Measurements from ENCODE around the gene MORC2. TPM values are rescaled to one million over a fixed set of nuclear protein-coding genes. Genes with fewer than 3 reads are reported as not detected.

The MORC2 gene
- polyA plus RNA-seq, 1 donor from 2014 or later, result 15.1 TPM

DNA sequence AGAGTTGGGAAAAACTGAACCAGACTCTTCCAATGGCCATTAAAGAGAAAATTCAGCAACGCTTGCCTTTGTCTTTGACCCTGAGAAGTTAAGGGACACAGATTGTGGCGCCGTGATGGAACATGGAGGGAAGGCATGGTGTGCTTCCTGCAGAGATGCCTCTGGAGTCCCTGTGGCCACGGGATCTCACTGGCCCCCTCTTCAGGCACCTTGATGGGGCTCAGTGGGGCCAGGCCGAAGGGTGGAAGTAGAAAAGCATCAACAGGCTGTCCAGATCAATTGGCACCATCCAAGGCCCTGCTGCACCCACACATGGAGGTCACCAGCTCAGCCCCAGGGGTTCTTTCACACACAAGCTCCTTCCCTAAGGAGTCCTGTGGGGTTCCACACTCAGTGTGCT, 42.9 kb downstream of the MORC2 start:
- Histone ChIP-seq H3K9me2 (ENCODE audit: insufficient read depth, low read length) (no peaks in the 10 kb centered on the region), H3K27me3 (ENCODE audit: insufficient read depth, low read depth, low read length) (no peaks in the 10 kb centered on the region), H3F3A (ENCODE audit: insufficient read depth, low read length, poor library complexity, severe bottlenecking) (no peaks in the 10 kb centered on the region), H3K4me3 (ENCODE audit: low read length) (no peak overlapping the region), H3K79me2 (replicated peaks; ENCODE audit: insufficient read depth, low read length) (no peaks in the 10 kb centered on the region), H3K36me3 (ENCODE audit: insufficient read depth, low read length) (no peaks in the 10 kb centered on the region), H3K9ac (ENCODE audit: low read length) (no peak overlapping the region), H4K20me1 (ENCODE audit: insufficient read depth) (no peaks in the 10 kb centered on the region), H3K4me2 (ENCODE audit: low read length) (no peak overlapping the region), H3K9me3 (ENCODE audit: low read length) (no peaks in the 10 kb centered on the region), H2AFZ (ENCODE audit: low read depth, low read length) (no peak overlapping the region), H3K27ac (ENCODE audit: low read length) (no peak overlapping the region)
- TF ChIP-seq, protein P1, sequence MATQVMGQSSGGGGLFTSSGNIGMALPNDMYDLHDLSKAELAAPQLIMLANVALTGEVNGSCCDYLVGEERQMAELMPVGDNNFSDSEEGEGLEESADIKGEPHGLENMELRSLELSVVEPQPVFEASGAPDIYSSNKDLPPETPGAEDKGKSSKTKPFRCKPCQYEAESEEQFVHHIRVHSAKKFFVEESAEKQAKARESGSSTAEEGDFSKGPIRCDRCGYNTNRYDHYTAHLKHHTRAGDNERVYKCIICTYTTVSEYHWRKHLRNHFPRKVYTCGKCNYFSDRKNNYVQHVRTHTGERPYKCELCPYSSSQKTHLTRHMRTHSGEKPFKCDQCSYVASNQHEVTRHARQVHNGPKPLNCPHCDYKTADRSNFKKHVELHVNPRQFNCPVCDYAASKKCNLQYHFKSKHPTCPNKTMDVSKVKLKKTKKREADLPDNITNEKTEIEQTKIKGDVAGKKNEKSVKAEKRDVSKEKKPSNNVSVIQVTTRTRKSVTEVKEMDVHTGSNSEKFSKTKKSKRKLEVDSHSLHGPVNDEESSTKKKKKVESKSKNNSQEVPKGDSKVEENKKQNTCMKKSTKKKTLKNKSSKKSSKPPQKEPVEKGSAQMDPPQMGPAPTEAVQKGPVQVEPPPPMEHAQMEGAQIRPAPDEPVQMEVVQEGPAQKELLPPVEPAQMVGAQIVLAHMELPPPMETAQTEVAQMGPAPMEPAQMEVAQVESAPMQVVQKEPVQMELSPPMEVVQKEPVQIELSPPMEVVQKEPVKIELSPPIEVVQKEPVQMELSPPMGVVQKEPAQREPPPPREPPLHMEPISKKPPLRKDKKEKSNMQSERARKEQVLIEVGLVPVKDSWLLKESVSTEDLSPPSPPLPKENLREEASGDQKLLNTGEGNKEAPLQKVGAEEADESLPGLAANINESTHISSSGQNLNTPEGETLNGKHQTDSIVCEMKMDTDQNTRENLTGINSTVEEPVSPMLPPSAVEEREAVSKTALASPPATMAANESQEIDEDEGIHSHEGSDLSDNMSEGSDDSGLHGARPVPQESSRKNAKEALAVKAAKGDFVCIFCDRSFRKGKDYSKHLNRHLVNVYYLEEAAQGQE (IDR thresholded peaks at IDR 0.05; ENCODE audit: borderline replicate concordance), result no peak
- TF ChIP-seq POLR2AphosphoS5 (IDR thresholded peaks at IDR 0.05) (no peak), EZH2 (IDR thresholded peaks at IDR 0.05; ENCODE audit: borderline replicate concordance, insufficient read depth, low read length, poor library complexity, severe bottlenecking) (no peak), MXI1 (conservative IDR thresholded peaks at IDR 0.05; ENCODE audit: poor library complexity, severe bottlenecking) (no peak), CTCF (IDR thresholded peaks at IDR 0.05; ENCODE audit: poor library complexity, severe bottlenecking) (no peak), TAF1 (IDR thresholded peaks at IDR 0.05; ENCODE audit: low read depth) (no peak), SMC3 (conservative IDR thresholded peaks at IDR 0.05; ENCODE audit: poor library complexity) (no peak), EP300 (conservative IDR thresholded peaks at IDR 0.05; ENCODE audit: poor library complexity, severe bottlenecking) (no peak), RAD21 (conservative IDR thresholded peaks at IDR 0.05) (no peak)

- Histone ChIP-seq H3K9me3 (ENCODE audit: low read length) (no peaks in the 10 kb centered on the region), H3K36me3 (ENCODE audit: insufficient read depth, low read length) (no peaks in the 10 kb centered on the region), H3K4me2 (ENCODE audit: low read length) (no peak overlapping the region), H3F3A (ENCODE audit: insufficient read depth, low read length, poor library complexity, severe bottlenecking) (no peaks in the 10 kb centered on the region), H3K9me2 (ENCODE audit: insufficient read depth, low read length) (no peaks in the 10 kb centered on the region), H4K20me1 (ENCODE audit: insufficient read depth) (no peaks in the 10 kb centered on the region), H3K27ac (ENCODE audit: low read length) (no peak overlapping the region), H3K9ac (ENCODE audit: low read length) (no peak overlapping the region), H2AFZ (ENCODE audit: low read depth, low read length) (no peak overlapping the region), H3K4me3 (ENCODE audit: low read length) (no peak overlapping the region), H3K27me3 (ENCODE audit: insufficient read depth, low read depth, low read length) (no peaks in the 10 kb centered on the region), H3K79me2 (replicated peaks; ENCODE audit: insufficient read depth, low read length) (no peaks in the 10 kb centered on the region)
- TF ChIP-seq POLR2AphosphoS5 (IDR thresholded peaks at IDR 0.05) (no peak), TAF1 (IDR thresholded peaks at IDR 0.05; ENCODE audit: low read depth) (no peak), EP300 (conservative IDR thresholded peaks at IDR 0.05; ENCODE audit: poor library complexity, severe bottlenecking) (no peak), SMC3 (conservative IDR thresholded peaks at IDR 0.05; ENCODE audit: poor library complexity) (no peak), CTCF (IDR thresholded peaks at IDR 0.05; ENCODE audit: poor library complexity, severe bottlenecking) (no peak), RAD21 (conservative IDR thresholded peaks at IDR 0.05) (no peak), EZH2 (IDR thresholded peaks at IDR 0.05; ENCODE audit: borderline replicate concordance, insufficient read depth, low read length, poor library complexity, severe bottlenecking) (no peak), MXI1 (conservative IDR thresholded peaks at IDR 0.05; ENCODE audit: poor library complexity, severe bottlenecking) (no peak)
- TF ChIP-seq, protein P1 (IDR thresholded peaks at IDR 0.05; ENCODE audit: borderline replicate concordance), result no peak
Observed at GRCh38 chr22:30923168-30923900, 45.2 kb downstream of the MORC2 start.

Data from neural cell (in vitro differentiated cells).